ENCODE data around the gene ZDHHC20. TPM values are rescaled to one million over a fixed set of nuclear protein-coding genes. Genes with fewer than 3 reads are reported as not detected.

ZDHHC20 gene
- total RNA-seq, 1 donor from 2014 or later = 49.2 TPM

- ChIA-PET CTCF (no interaction called here), POLR2A (no interaction called here)
- TF ChIP-seq CTCF (IDR thresholded peaks at IDR 0.05) = no peak
- Mint-ChIP-seq H3K27ac (no peak overlapping the region), H3K9me3 (no peaks in the 10 kb centered on the region), H3K4me3 (no peak overlapping the region), H3K4me1 (peaks cover 5% of the 10 kb centered on the region), H3K36me3 (ENCODE audit: low read depth) (no peaks in the 10 kb centered on the region), H3K27me3 (no peaks in the 10 kb centered on the region)
- ATAC-seq (ENCODE audit: low read depth) (no peak), DNase-seq (no peak)
- intact Hi-C loops (cut with micrococcal nuclease) = no loop called here
These were observed 136.1 kb downstream of the ZDHHC20 start for GRCh38 chr13:21322988-21323387.

Other genes starting within 250 kb of the ZDHHC20 start
- gene MICU2, start 144.9 kb upstream of the ZDHHC20 start, total RNA-seq = 37.0 and 41.3 TPM in 2 replicates
- gene FGF9, start 211.8 kb upstream of the ZDHHC20 start, total RNA-seq = 0.22 and 0.49 TPM in 2 replicates

Data from activated B cell treated with CpG ODN at 0.5 μM for 24 hours (primary cell).